Stimulated activated CD8-positive, alpha-beta memory T cell treated with anti-CD3 and anti-CD28 coated beads, Interleukin-4, amount 100 ng/mL, for 4 hours (primary cell): ENCODE results near the gene OR4A5.
"Not testable (repeated sequence)": the region's sequence is repeated elsewhere in the genome, so short reads cannot be mapped to it uniquely, and the experiment has no call there.

Experiments used
- DNase-seq, 2 donors: peaks; one replicate each; pipeline ENCODE4 v3.0.0-alpha.2; 2020; ENCODE audit warnings: low read depth in 2 of 2, low spot score in 1 of 2

The OR4A5 gene, protein sequence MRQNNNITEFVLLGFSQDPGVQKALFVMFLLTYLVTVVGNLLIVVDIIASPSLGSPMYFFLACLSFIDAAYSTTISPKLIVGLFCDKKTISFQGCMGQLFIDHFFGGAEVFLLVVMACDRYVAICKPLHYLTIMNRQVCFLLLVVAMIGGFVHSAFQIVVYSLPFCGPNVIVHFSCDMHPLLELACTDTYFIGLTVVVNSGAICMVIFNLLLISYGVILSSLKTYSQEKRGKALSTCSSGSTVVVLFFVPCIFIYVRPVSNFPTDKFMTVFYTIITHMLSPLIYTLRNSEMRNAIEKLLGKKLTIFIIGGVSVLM

DNA sequence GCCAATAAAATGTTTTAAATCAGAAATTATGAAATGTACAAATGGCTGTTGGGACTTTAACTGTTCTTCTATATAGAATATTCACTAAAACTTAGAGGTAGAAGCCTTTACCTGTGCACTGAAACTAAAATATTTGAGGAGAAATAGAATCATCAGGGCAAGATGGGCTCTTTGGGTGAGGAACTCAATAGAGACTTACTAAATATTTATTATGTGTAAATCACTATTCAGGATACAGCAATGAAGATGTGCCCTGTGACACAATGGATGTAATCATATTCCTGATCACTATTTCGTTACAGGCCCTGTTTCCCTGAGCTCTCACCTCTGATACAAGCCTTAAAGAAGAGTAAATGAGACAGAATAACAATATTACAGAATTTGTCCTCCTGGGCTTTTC is at the start of gene OR4A5:
Gene OR4A5, plus strand, starts transcription at position 301 of the 400 bp plus-strand sequence. Its CDS starts 53 bp downstream, at position 354.
- not testable (repeated sequence) for DNase-seq

DNA sequence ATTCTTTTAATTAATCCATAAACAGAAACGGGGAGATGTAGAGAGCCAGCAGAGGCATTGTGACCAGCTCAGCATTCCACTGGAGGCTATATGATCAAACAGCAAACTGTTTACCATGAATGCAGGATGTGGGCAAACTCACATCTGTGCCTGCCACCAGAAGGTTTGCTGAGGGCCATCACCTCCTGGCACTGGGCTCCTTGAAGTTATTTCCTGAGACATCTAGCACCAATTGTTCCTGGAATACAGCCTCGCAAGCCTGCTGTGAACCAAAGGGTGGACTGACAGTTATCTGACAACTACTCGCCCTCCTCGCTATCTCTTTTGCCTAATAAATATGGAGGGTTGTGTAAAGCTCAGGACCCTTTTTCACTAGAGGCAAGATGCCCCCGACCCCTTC is 13.5 kb downstream of the OR4A5 start:
- not testable (repeated sequence) for DNase-seq
